Left forelimb (tissue), 1 donor: Measurements from ENCODE around the gene DHRS4.

ENCODE experiments used
- DNase-seq: peaks from one replicate; pipeline ENCODE4 v3.0.0-alpha.2; 2018; ENCODE audit warnings: low spot score

The DHRS4 gene

GRCh38 chr14:23953464-23954278, at the start of gene DHRS4:
Gene DHRS4 (plus strand): TSS chr14:23953770. CDS start chr14:23953789, 19 bp downstream.
- DNase-seq: peak; percentile 86

- no peak for DNase-seq
Measured at GRCh38 chr14:23910101-23910875, 43.3 kb upstream of the DHRS4 start.

GRCh38 chr14:23910876-23911210, 42.7 kb upstream of the DHRS4 start:
- no peak for DNase-seq

- DNase-seq: no peak
Measured at GRCh38 chr14:23915559-23915958, 38.0 kb upstream of the DHRS4 start.

GRCh38 chr14:23916004-23916403, 37.6 kb upstream of the DHRS4 start:
- DNase-seq: no peak

- no peak for DNase-seq
Measured at GRCh38 chr14:23916446-23916845, 37.1 kb upstream of the DHRS4 start.

GRCh38 chr14:23922545-23922944, 31.0 kb upstream of the DHRS4 start:
- no peak for DNase-seq

- DNase-seq: no peak
Measured at GRCh38 chr14:23925523-23926075, 28.0 kb upstream of the DHRS4 start.

- DNase-seq: no peak
Measured at GRCh38 chr14:23926543-23926942, 27.0 kb upstream of the DHRS4 start.

- no peak for DNase-seq
Measured at GRCh38 chr14:23929136-23929535, 24.4 kb upstream of the DHRS4 start.

- DNase-seq: no peak
Measured at GRCh38 chr14:23929822-23930294, 23.7 kb upstream of the DHRS4 start.

- DNase-seq: no peak
Measured at GRCh38 chr14:23930742-23931141, 22.8 kb upstream of the DHRS4 start.

- no peak for DNase-seq
Measured at GRCh38 chr14:23931721-23932289, 21.8 kb upstream of the DHRS4 start.

GRCh38 chr14:23932639-23933038, 20.9 kb upstream of the DHRS4 start:
- no peak for DNase-seq

- DNase-seq: no peak
Measured at GRCh38 chr14:23933108-23933741, 20.3 kb upstream of the DHRS4 start.

- DNase-seq: no peak
Measured at GRCh38 chr14:23933742-23934128, 19.8 kb upstream of the DHRS4 start.

GRCh38 chr14:23935158-23935557, 18.4 kb upstream of the DHRS4 start:
- DNase-seq: no peak

GRCh38 chr14:23936084-23936829, 17.3 kb upstream of the DHRS4 start:
- DNase-seq: no peak

- no peak for DNase-seq
Measured at GRCh38 chr14:23937203-23937602, 16.4 kb upstream of the DHRS4 start.

GRCh38 chr14:23938823-23939222, 14.7 kb upstream of the DHRS4 start:
- no peak for DNase-seq

- DNase-seq: no peak
Measured at GRCh38 chr14:23939607-23940326, 13.8 kb upstream of the DHRS4 start.
